ENCODE measurements around the gene TLE4. TPM values are rescaled to one million over a fixed set of nuclear protein-coding genes. Genes with fewer than 3 reads are reported as not detected.

The TLE4 gene
- total RNA-seq, 1 donor from 2014 or later = 98.5 TPM

GRCh38 chr9:79709743-79710674 lies 138.2 kb downstream of the TLE4 start:
- no peak for TF ChIP-seq EZH2 (IDR thresholded peaks at IDR 0.05; ENCODE audit: insufficient read depth, low read length)
- no peak for TF ChIP-seq CTCF (IDR thresholded peaks at IDR 0.05; ENCODE audit: insufficient read depth, low read depth, low read length)
- Histone ChIP-seq H3K36me3 (ENCODE audit: insufficient read depth, low read length) (peaks cover 44% of the 10 kb centered on the region), H2AFZ (ENCODE audit: low read depth, low read length) (no peak overlapping the region), H3K9ac (ENCODE audit: low read length) (no peak overlapping the region), H4K20me1 (ENCODE audit: insufficient read depth, low read length) (peaks cover 6% of the 10 kb centered on the region), H3K4me1 (ENCODE audit: insufficient read depth, low read length) (no peaks in the 10 kb centered on the region), H3K4me3 (ENCODE audit: insufficient read depth, low read depth, low read length) (no peak overlapping the region), H3K9me3 (ENCODE audit: insufficient read depth, low read depth, low read length) (no peaks in the 10 kb centered on the region), H3K79me2 (ENCODE audit: insufficient read depth, low read length) (no peaks in the 10 kb centered on the region), H3K27me3 (ENCODE audit: insufficient read depth, low read length) (no peaks in the 10 kb centered on the region), H3K27ac (ENCODE audit: low read depth, low read length) (no peak overlapping the region), H3K4me2 (ENCODE audit: low read length) (no peak overlapping the region)
- no peaks in the 10 kb centered on the region for H3K27me3 Mint-ChIP-seq (ENCODE audit: low read depth, unreplicated experiment)
- H3K36me3 Mint-ChIP-seq (ENCODE audit: low read depth, unreplicated experiment) = peaks cover 34% of the 10 kb centered on the region
- no peaks in the 10 kb centered on the region for H3K9me3 Mint-ChIP-seq (ENCODE audit: unreplicated experiment)
- DNase-seq (ENCODE audit: low read depth) = no peak
- H3K4me3 Mint-ChIP-seq (ENCODE audit: unreplicated experiment) = no peak overlapping the region
- H3K4me1 Mint-ChIP-seq (ENCODE audit: low read depth, unreplicated experiment) = peaks cover 10% of the 10 kb centered on the region
- H3K27ac Mint-ChIP-seq (ENCODE audit: unreplicated experiment) = no peak overlapping the region
- FAIRE-seq = no peak

GRCh38 chr9:79711874-79712273 lies 140.1 kb downstream of the TLE4 start:
- H3K9ac ChIP-seq (ENCODE audit: low read length) = no peak overlapping the region
- no peaks in the 10 kb centered on the region for H3K9me3 Mint-ChIP-seq (ENCODE audit: unreplicated experiment)
- H3K4me1 Mint-ChIP-seq (ENCODE audit: low read depth, unreplicated experiment) = peaks cover 10% of the 10 kb centered on the region
- H3K27me3 Mint-ChIP-seq (ENCODE audit: low read depth, unreplicated experiment) = no peaks in the 10 kb centered on the region
- H3K4me1 ChIP-seq (ENCODE audit: insufficient read depth, low read length) = no peaks in the 10 kb centered on the region
- no peaks in the 10 kb centered on the region for H3K9me3 ChIP-seq (ENCODE audit: insufficient read depth, low read depth, low read length)
- H3K4me3 Mint-ChIP-seq (ENCODE audit: unreplicated experiment) = no peak overlapping the region
- no peak overlapping the region for H3K27ac Mint-ChIP-seq (ENCODE audit: unreplicated experiment)
- H2AFZ ChIP-seq (ENCODE audit: low read depth, low read length) = no peak overlapping the region
- no peaks in the 10 kb centered on the region for H3K79me2 ChIP-seq (ENCODE audit: insufficient read depth, low read length)
- H3K27ac ChIP-seq (ENCODE audit: low read depth, low read length) = no peak overlapping the region
- H4K20me1 ChIP-seq (ENCODE audit: insufficient read depth, low read length) = peaks cover 6% of the 10 kb centered on the region
- FAIRE-seq = peak; percentile 13
- no peaks in the 10 kb centered on the region for H3K27me3 ChIP-seq (ENCODE audit: insufficient read depth, low read length)
- no peak for DNase-seq (ENCODE audit: low read depth)
- H3K4me3 ChIP-seq (ENCODE audit: insufficient read depth, low read depth, low read length) = no peak overlapping the region
- TF ChIP-seq EZH2 (IDR thresholded peaks at IDR 0.05; ENCODE audit: insufficient read depth, low read length) (no peak), CTCF (IDR thresholded peaks at IDR 0.05; ENCODE audit: insufficient read depth, low read depth, low read length) (no peak)
- peaks cover 45% of the 10 kb centered on the region for H3K36me3 ChIP-seq (ENCODE audit: insufficient read depth, low read length)
- peaks cover 21% of the 10 kb centered on the region for H3K36me3 Mint-ChIP-seq (ENCODE audit: low read depth, unreplicated experiment)
- no peak overlapping the region for H3K4me2 ChIP-seq (ENCODE audit: low read length)

- Mint-ChIP-seq H3K27ac (ENCODE audit: unreplicated experiment) (no peak overlapping the region), H3K4me3 (ENCODE audit: unreplicated experiment) (no peak overlapping the region), H3K27me3 (ENCODE audit: low read depth, unreplicated experiment) (no peaks in the 10 kb centered on the region), H3K4me1 (ENCODE audit: low read depth, unreplicated experiment) (no peaks in the 10 kb centered on the region), H3K9me3 (ENCODE audit: unreplicated experiment) (no peaks in the 10 kb centered on the region), H3K36me3 (ENCODE audit: low read depth, unreplicated experiment) (peaks cover 29% of the 10 kb centered on the region)
- Histone ChIP-seq H3K9ac (ENCODE audit: low read length) (no peak overlapping the region), H3K36me3 (ENCODE audit: insufficient read depth, low read length) (peaks cover 56% of the 10 kb centered on the region), H3K27me3 (ENCODE audit: insufficient read depth, low read length) (no peaks in the 10 kb centered on the region), H3K27ac (ENCODE audit: low read depth, low read length) (no peak overlapping the region), H3K4me3 (ENCODE audit: insufficient read depth, low read depth, low read length) (no peak overlapping the region), H3K9me3 (ENCODE audit: insufficient read depth, low read depth, low read length) (no peaks in the 10 kb centered on the region), H3K79me2 (ENCODE audit: insufficient read depth, low read length) (no peaks in the 10 kb centered on the region), H4K20me1 (ENCODE audit: insufficient read depth, low read length) (no peaks in the 10 kb centered on the region), H3K4me2 (ENCODE audit: low read length) (no peak overlapping the region), H2AFZ (ENCODE audit: low read depth, low read length) (no peak overlapping the region), H3K4me1 (ENCODE audit: insufficient read depth, low read length) (no peaks in the 10 kb centered on the region)
- no peak for FAIRE-seq
- DNase-seq (ENCODE audit: low read depth) = no peak
- TF ChIP-seq EZH2 (IDR thresholded peaks at IDR 0.05; ENCODE audit: insufficient read depth, low read length) (no peak), CTCF (IDR thresholded peaks at IDR 0.05; ENCODE audit: insufficient read depth, low read depth, low read length) (no peak)
Measured at GRCh38 chr9:79719021-79719420, 147.3 kb downstream of the TLE4 start.
